ENCODE measurements around the gene MTA1. TPM values are rescaled to one million over a fixed set of nuclear protein-coding genes. Genes with fewer than 3 reads are reported as not detected.

MTA1 gene
- total and polyA plus RNA-seq, 2 donors from 2014 or later = 30.4 to 112 TPM

GRCh38 chr14:105455086-105455640 lies 35.5 kb downstream of the MTA1 start:
- no peak for TF ChIP-seq CTCF (IDR thresholded peaks at IDR 0.05; ENCODE audit: borderline replicate concordance, extremely low read depth, insufficient read depth)
- H3K9me3 ChIP-seq (ENCODE audit: control insufficient read depth in 2 of 3, insufficient read depth in 1 of 3, low read length in 3 of 3) = no peaks in the 10 kb centered on the region
- no peak overlapping the region for H3K9ac ChIP-seq (ENCODE audit: low read length in 3 of 3)
- FAIRE-seq (no peak), DNase-seq (peak in 1 of 5 donors; percentile 28)
- H3K36me3 ChIP-seq (ENCODE audit: control insufficient read depth in 2 of 3, insufficient read depth in 3 of 3, low read length in 3 of 3) = peaks cover 0 to 8% (median 6%) of the 10 kb centered on the region in 3 donors
- no peaks in the 10 kb centered on the region for H3K4me1 ChIP-seq (ENCODE audit: control insufficient read depth in 2 of 3, insufficient read depth in 2 of 3, low read depth in 1 of 3, low read length in 3 of 3)
- H3K27me3 ChIP-seq (ENCODE audit: control insufficient read depth, insufficient read depth, low read length) = no peaks in the 10 kb centered on the region
- intact Hi-C loops (cut with DNase I) = no loop called here
- H3K27ac ChIP-seq (ENCODE audit: low read depth in 2 of 2, low read length in 2 of 2) = no peak overlapping the region
- H3K4me3 ChIP-seq (ENCODE audit: low read length in 3 of 3) = no peak overlapping the region

DNA sequence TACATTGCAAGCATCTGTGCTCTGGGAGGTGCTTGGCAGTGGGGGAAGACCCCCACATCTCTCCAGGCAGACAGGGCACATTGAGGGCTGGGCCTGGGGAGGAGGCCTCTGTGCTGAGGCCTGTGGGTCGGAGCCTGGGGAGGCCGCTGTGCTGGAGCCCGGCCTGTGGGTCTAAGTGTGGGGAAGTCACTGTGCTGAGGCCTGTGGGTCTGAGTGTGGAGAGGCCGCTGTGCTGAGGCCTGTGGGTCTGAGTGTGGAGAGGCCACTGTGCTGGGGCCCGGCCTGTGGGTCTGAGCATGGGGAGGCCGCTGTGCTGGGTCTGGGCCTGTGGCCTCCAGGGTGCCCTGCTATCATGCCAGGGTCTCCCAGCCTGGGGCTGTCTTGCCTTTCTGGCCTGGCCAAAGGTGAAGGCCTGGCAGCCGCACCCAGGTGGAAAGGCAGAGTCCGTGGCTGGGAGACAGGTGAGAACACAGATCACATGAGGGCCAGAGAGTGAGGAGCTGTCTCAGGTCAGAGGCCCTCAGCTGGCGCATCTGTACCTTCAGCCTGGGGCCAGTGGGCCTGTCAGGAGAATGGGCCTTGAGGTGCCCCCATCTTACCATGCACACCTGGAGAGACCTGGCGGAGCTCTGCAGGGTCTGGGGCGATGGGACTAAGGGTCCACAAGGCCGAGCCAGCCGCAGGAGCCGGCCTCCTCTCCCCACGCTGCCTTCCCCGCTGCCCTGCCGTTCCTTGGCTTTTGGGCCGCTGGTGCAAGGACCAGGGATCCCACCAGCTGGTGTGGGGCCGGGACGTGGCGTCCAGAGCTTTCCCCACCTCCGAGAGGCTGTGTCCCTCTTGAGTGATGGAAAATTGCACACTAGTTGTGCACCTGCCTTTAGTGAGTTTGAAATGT lies 36.4 kb downstream of the MTA1 start:
- TF ChIP-seq CTCF (IDR thresholded peaks at IDR 0.05; ENCODE audit: borderline replicate concordance, extremely low read depth, insufficient read depth) = no peak
- Histone ChIP-seq H3K27ac (ENCODE audit: low read depth in 2 of 2, low read length in 2 of 2) (no peak overlapping the region), H3K9me3 (ENCODE audit: control insufficient read depth in 2 of 3, insufficient read depth in 1 of 3, low read length in 3 of 3) (no peaks in the 10 kb centered on the region), H3K9ac (ENCODE audit: low read length in 3 of 3) (no peak overlapping the region), H3K27me3 (ENCODE audit: control insufficient read depth, insufficient read depth, low read length) (no peaks in the 10 kb centered on the region), H3K36me3 (ENCODE audit: control insufficient read depth in 2 of 3, insufficient read depth in 3 of 3, low read length in 3 of 3) (peaks cover 0 to 8% (median 8%) of the 10 kb centered on the region in 3 donors), H3K4me1 (ENCODE audit: control insufficient read depth in 2 of 3, insufficient read depth in 2 of 3, low read depth in 1 of 3, low read length in 3 of 3) (no peaks in the 10 kb centered on the region), H3K4me3 (ENCODE audit: low read length in 3 of 3) (no peak overlapping the region)
- FAIRE-seq (no peak), DNase-seq (no peak)
- intact Hi-C loops (cut with DNase I) = no loop called here

DNA sequence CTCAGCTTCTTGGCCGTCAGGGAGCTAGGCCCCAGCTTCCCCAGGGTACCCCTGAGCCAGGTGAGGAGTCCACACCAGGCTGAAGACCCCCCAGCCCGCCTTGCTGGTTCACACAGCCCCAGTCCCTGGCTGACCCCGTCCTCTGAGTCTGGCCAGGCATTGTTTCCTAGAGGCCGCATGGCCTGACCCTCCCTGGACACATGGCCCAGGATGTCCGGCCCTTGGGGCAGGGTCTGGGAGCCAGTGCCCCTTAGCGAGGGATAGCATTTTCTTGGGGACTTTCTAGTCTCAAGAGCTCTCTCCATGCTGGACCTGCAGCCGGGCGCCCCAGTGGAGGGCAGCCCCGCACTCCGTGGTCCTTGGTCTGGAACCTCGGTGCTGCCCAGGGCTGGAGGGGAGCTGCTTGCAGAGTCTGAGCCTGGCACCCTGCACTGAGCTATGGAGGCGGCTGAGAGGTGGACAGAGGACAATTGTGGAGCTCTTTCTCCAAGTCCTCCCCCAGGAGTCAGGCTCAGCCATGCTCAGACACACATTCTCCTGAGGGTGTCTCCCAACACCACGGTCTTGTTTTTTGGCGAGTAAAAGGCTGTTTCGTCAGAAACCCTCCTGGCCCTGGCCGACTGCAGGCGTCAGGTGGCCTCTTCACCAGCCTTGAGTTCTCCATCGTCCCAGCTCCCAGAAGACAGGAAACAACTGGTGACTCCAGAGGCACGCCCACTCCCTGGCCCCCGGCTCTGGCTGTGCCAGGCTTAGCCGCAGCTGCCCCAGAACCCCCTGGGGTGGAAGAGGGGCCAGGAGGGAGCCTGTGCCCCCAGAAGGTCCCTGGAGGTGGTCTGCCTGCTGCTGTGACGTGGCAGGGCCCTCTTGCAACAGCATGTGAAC lies 37.4 kb downstream of the MTA1 start:
- H3K36me3 ChIP-seq (ENCODE audit: control insufficient read depth in 2 of 3, insufficient read depth in 3 of 3, low read length in 3 of 3) = peaks cover 0 to 7% (median 6%) of the 10 kb centered on the region in 3 donors
- H3K27ac ChIP-seq (ENCODE audit: low read depth in 2 of 2, low read length in 2 of 2) = no peak overlapping the region
- no peaks in the 10 kb centered on the region for H3K4me1 ChIP-seq (ENCODE audit: control insufficient read depth in 2 of 3, insufficient read depth in 2 of 3, low read depth in 1 of 3, low read length in 3 of 3)
- FAIRE-seq = no peak
- no peak overlapping the region for H3K4me3 ChIP-seq (ENCODE audit: low read length in 3 of 3)
- TF ChIP-seq CTCF (IDR thresholded peaks at IDR 0.05; ENCODE audit: borderline replicate concordance, extremely low read depth, insufficient read depth) = no peak
- H3K9ac ChIP-seq (ENCODE audit: low read length in 3 of 3) = no peak overlapping the region
- H3K27me3 ChIP-seq (ENCODE audit: control insufficient read depth, insufficient read depth, low read length) = no peaks in the 10 kb centered on the region
- no peaks in the 10 kb centered on the region for H3K9me3 ChIP-seq (ENCODE audit: control insufficient read depth in 2 of 3, insufficient read depth in 1 of 3, low read length in 3 of 3)
- intact Hi-C loops (cut with DNase I) = no loop called here
- no peak for DNase-seq
